ENCODE results near the gene C3orf70.
"Not testable (repeated sequence)": the region's sequence is repeated elsewhere in the genome, so short reads cannot be mapped to it uniquely, and the experiment has no call there.

The C3orf70 gene

DNA sequence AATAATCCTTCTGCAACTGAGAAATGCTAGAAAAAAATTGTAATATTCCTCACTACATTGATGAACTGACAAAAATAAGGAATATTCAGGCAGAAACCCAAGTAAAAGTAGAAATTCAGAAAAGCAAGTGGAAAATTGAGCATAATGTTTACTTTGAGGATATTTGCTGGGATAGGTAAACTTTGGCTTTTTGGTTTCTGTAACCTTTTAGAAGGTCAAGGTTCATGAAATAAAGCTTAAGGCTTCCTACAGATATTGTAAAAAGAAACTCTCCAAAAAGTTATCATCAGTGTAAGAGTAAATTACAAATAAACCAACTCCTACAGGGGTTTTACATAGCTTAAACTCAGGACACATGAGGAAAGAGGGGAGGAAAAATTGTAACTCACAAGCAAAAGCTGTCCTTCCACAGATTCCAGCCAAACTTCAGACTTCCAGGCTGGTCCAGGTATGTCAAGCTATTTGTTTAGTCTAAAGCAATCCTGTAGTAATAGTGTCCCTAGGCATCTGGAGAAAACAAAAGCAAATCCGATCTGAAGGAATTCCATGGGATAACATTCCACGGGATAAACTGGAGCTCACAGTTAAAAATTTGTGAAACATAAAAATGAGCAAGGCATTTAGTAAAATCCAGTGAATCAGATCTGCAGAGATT is 21.1 kb downstream of the C3orf70 start:
- TF ChIP-seq ZFX (IDR thresholded peaks at IDR 0.05; ENCODE audit: borderline replicate concordance) = no peak
- TF ChIP-seq, protein P1, sequence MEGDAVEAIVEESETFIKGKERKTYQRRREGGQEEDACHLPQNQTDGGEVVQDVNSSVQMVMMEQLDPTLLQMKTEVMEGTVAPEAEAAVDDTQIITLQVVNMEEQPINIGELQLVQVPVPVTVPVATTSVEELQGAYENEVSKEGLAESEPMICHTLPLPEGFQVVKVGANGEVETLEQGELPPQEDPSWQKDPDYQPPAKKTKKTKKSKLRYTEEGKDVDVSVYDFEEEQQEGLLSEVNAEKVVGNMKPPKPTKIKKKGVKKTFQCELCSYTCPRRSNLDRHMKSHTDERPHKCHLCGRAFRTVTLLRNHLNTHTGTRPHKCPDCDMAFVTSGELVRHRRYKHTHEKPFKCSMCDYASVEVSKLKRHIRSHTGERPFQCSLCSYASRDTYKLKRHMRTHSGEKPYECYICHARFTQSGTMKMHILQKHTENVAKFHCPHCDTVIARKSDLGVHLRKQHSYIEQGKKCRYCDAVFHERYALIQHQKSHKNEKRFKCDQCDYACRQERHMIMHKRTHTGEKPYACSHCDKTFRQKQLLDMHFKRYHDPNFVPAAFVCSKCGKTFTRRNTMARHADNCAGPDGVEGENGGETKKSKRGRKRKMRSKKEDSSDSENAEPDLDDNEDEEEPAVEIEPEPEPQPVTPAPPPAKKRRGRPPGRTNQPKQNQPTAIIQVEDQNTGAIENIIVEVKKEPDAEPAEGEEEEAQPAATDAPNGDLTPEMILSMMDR (IDR thresholded peaks at IDR 0.05) = no peak
- H3K27ac ChIP-seq = no peak overlapping the region

DNA sequence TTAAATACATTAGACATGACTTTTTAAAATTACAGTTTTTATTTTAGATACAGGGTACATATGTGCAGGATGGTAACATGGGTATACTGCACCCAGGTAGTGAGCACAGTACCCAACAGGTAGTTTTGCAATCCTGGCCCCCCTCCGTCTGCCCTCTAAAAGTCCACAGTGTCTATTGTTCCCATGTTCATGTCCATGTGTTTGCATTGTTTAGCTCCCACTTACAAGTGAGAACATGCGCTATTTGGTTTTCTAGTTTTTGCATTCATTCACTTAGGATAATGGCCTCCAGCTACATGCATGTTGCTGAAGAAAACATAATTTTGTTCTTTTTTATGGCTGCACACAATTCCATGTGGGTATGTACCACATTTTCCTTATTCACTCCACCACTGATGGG is 23.8 kb downstream of the C3orf70 start:
- no peak overlapping the region for H3K27ac ChIP-seq
- TF ChIP-seq, protein P1 (IDR thresholded peaks at IDR 0.05) = no peak
- TF ChIP-seq ZFX (IDR thresholded peaks at IDR 0.05; ENCODE audit: borderline replicate concordance) = no peak

DNA sequence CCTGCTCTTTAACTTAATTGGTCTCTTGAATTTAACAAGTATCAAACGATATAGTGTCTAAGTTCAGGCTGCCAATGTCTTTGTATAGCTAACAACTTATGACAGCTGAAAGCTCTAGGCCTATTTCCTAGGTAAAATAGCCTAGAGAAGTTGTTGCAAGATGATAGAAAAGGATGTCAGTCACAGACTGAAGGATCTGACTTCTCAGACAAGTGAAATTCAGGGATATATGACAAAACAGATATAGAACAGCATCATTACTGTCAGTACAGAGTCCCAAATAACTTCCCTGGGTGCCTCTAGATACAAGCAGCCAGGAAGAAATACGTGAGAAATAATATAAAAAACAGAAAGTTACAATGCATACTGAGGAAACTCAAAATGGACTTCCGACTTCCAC is 26.7 kb downstream of the C3orf70 start:
- no peak overlapping the region for H3K27ac ChIP-seq

DNA sequence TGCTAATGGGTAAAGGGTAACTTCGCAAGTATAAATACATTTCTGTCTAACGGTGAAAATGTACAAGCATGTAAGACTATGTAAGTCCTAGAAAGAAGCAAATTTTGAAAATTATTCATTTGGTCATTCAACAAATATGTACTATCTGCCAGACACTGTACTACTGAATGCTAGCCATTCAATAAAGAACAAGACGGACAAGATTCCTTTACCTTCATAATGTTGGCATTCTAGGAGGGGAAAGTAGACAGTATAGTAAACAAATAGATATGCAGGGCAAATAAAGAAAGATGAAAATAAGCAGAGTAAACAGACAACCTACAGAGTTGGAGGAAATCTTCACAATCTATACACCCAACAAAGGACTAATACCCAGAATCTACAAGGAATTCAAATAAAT is 32.7 kb downstream of the C3orf70 start:
- H3K27ac ChIP-seq = no peak overlapping the region
- TF ChIP-seq, protein P1 (IDR thresholded peaks at IDR 0.05) = no peak
- no peak for TF ChIP-seq ZFX (IDR thresholded peaks at IDR 0.05; ENCODE audit: borderline replicate concordance)

More for the DNA sequence above, 26.7 kb downstream of the C3orf70 start:
- TF ChIP-seq ZFX (IDR thresholded peaks at IDR 0.05; ENCODE audit: borderline replicate concordance) = no peak
- TF ChIP-seq, protein P1 (IDR thresholded peaks at IDR 0.05) = no peak

DNA sequence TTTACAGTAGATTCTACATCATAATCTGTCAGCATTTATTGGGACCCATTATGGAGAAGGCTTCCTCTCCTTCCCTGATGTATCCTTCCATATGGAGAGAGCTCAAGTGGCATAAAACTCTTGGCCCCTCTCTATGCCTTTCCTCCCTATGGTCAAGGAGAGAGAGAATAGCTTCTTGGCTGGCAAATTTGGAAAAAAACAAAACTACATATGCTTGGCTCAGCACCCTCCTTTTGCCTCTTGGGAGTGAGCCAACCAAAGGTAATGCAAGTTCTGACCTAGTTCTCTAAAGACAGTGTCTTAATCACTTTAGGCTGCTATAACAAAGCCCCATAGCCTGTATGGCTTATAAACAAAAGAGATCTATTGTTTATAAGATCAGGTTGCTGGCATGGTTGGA is 37.5 kb downstream of the C3orf70 start:
- H3K27ac ChIP-seq = no peak overlapping the region
- TF ChIP-seq, protein P1 (IDR thresholded peaks at IDR 0.05) = no peak
- no peak for TF ChIP-seq ZFX (IDR thresholded peaks at IDR 0.05; ENCODE audit: borderline replicate concordance)

DNA sequence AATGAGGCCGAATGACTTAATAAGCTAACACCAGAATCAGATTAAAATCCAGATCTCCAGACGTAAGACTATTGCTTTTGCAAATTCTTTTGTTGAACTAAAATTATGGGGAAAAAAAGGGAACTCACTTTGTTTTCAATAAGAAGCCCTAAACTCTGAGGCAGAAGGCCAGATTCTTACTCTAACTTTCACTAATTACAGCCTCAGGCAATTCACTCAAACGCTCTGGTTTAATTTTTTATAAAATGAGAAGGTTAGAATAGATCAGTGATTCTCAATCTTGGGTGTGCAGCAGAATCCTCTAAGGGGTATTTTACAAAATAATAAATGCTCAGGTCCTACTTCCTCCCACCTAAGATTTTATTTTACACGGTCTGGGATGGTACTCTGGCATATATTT is 38.1 kb downstream of the C3orf70 start:
- TF ChIP-seq, protein P1 (IDR thresholded peaks at IDR 0.05) = no peak
- TF ChIP-seq ZFX (IDR thresholded peaks at IDR 0.05; ENCODE audit: borderline replicate concordance) = no peak
- no peak overlapping the region for H3K27ac ChIP-seq

DNA sequence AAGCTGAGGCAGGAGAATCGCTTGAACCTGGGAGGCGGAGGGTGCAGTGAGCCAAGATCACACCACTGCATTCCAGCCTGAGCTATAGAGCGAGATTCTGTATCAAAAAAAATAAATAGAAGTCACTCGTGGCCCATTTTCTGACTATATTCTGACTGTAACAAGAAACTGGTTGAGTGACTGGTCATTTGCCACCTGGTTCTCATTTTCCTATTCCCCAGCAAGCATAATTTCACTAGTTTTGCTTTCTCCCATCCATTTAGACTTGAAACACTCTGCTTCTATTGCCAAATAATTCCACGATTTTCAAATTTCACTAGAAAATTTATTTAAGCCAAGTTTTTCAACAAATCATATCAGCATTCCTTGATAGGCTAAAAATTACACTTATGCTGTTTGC is 40.7 kb downstream of the C3orf70 start:
- TF ChIP-seq ZFX (IDR thresholded peaks at IDR 0.05; ENCODE audit: borderline replicate concordance) = no peak
- TF ChIP-seq, protein P1 (IDR thresholded peaks at IDR 0.05) = no peak
- no peak overlapping the region for H3K27ac ChIP-seq

DNA sequence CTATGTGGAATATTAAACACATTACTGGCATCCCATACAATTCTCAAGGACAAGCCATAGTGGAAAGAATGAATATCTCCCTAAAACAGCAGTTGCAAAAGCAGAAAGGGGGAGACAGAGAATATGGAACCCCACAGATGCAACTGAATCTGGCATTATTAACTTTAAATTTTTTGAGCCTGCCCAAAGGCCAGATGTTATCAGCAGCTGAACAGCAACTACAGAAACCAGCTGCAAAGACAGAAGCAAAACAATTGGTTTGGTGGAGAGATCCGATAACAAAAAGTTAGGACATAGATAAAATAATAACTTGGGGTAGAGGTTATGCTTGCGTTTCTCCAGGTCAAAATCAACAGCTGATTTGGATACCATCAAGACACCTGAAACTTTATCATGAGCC is 43.8 kb downstream of the C3orf70 start:
- not testable (repeated sequence) for H3K27ac ChIP-seq

DNA sequence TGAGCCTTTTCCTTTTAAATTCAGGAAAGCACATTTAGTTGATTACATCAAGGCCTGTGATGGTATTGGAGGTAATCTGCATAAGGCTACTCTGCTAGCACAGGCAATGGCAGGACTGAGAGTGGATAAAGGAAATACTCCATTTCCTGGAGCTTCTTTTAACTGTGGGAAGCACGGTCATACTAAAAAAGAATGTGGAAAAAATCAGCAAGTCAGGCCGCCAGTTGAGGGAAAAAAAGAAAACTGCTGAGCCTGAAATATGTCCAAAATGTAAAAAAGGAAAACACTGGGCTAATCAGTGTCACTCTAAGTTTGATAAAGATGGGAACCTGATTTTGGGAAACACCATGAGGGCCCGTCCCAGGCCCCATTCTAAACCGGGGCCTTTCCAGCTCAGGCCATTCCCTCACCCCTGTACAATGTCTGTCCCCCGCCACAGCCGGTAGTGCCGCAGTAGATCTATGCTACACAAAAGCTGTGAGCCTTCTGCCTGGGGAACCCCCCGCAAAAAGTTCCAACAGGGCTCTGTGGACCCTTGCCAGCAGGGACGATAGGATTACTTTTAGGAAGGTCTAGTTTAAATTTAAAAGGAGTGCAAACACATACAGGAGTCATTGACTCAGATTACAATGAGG is 46.5 kb downstream of the C3orf70 start:
- not testable (repeated sequence) for H3K27ac ChIP-seq

All from 22Rv1 (cell line).